Jurkat, Clone E6-1 (cell line): ENCODE data around the gene MME.
"Not testable (repeated sequence)": the region's sequence is repeated elsewhere in the genome, so short reads cannot be mapped to it uniquely, and the experiment has no call there.

Experiments
- DNase-seq: peaks from one replicate; pipeline ENCODE4 v3.0.0-alpha.2; 2011; ENCODE audit warnings: low read depth, low spot score
- H3K4me3 ChIP-seq: 2 replicates; pipeline ENCODE4 v1.5.1; 2011; ENCODE audit warnings: mild to moderate bottlenecking, low read length, control low read depth, moderate library complexity

The MME gene

DNA sequence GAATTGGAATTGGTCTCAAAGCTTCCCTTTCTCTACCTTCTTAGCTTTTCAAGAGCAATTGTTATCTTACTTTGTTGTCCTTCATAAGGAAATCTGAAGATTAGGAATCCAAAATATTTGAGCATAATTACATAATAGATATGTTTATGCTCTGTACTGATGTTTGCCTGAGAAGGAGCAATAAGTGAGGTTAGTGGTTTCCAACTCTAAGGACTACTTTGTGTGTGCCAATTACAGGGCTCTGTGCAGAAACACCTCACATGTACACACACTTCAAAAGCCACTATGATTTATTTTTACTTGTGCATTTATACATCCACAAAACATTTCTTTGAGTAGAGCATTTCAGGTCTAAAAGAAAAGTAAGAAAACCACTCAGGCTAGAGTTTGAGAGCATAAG lies 49.9 kb downstream of the MME start:
- H3K4me3 ChIP-seq = no peak overlapping the region
- DNase-seq = no peak

DNA sequence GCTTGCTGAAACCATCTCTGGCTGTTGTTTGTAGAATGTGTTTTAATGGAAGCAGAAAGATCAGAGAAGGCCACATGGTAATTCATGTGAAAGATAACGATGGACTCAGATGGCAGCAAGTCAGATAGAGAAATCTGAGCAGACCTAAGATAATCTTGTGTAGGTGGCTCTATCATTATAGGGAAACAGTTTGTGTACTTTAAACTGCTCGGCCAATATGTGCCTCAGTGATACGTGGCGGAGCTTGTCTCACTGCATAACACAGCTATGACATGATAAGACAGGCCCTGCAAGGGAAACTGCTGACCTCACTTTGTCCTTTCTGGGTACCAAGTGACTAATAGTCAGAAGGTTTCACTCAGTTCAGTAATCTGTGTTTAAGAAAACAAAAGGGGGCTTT lies 51.0 kb downstream of the MME start:
- no peak for DNase-seq

DNA sequence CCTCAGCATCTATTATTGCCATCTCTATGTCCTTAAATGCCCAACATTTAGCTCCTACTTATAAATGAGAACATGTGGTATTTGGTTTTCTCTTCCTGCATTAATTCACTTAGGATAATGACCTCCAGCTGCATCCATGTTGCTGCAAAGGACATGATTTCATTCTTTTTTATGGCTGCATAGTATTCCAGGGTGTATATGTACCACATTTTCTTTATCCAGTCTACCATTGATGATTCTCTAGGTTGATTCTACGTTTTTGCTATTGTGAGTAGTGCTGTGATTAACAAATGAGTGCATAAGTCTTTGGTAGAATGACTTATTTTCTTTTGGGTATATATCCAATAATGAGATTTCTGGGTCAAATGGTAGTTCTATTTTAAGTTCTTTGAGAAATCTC lies 54.2 kb downstream of the MME start:
- H3K4me3 ChIP-seq, DNase-seq: not testable (repeated sequence)

More for the DNA sequence above, 51.0 kb downstream of the MME start:
- H3K4me3 ChIP-seq = no peak overlapping the region

DNA sequence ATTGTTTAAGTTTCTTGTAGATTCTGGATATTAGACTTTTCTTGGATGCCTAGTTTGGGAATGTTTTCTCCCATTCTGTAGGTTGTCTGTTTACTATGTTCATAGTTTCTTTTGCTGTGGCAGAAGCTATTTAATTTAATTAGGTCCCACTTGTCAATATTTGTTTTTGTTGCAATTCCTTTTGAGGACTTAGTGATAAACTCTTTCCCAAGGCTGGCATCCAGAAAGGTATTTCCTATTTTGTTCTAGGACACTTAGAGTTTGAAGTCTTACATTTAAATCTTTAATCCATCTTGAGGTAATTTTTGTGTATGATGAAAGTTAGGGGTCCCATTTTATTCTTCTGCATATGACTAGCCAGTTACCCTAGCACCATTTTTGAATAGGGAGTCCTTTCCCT lies 54.9 kb downstream of the MME start:
- H3K4me3 ChIP-seq = no peak overlapping the region
- DNase-seq = no peak

DNA sequence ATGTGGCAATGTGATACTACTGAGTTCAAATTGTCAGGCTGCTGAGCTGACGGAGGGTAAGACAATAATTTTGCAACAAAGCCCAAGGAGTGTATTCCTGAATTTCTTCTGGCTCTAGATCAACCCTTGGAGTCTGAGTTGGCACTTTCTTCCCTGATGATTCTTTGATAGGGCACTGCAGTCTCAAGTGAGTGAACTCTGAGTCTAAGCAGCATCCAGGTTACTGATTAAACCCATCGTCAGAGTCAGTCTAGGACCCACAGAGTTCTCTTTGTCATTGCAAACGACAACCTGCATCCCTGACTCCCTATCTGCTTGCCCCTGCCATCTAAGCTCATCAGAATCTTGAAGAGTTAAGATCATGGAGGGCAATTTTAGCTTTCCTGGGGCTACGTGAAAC lies 58.6 kb downstream of the MME start:
- H3K4me3 ChIP-seq = no peak overlapping the region
- DNase-seq = no peak

DNA sequence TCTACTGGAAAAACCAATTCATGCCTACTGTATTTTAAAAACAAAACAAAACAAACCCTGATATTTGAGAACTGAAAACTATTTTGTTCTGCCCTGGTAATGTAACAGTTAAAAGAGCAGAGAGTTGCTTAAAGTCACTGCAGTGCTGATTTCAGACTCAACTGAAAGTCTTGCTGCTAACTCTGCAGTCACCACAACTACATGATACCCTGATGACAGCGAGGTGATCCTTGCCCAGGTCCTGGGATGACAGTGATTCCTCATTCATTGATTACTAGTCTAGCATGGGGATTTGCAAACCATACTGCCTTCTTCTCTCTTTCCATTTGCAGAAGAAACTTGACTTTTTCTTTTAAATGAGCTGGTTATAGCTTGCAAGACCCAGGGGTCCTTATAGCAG lies 67.5 kb downstream of the MME start:
- H3K4me3 ChIP-seq = no peak overlapping the region

DNA sequence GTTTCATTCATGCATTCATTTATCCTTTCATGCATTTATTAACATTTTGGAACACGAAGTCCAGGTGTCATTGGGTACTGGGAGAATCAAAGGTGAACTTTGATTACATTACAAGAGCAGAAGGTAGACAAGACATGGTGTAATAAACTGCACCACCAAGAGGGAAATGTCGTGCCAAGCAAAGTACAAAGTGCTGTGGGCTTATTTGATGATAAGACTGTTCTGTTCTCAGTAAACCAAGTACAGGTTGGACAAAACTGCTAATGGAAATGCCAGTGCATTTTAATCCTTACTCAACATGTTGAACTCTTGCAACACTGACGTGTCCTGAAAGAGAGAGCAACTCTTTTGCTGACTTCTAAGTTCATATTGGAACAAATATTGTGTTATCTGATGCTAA lies 69.4 kb downstream of the MME start:
- no peak overlapping the region for H3K4me3 ChIP-seq
- no peak for DNase-seq

More for the DNA sequence above, 67.5 kb downstream of the MME start:
- DNase-seq = no peak

DNA sequence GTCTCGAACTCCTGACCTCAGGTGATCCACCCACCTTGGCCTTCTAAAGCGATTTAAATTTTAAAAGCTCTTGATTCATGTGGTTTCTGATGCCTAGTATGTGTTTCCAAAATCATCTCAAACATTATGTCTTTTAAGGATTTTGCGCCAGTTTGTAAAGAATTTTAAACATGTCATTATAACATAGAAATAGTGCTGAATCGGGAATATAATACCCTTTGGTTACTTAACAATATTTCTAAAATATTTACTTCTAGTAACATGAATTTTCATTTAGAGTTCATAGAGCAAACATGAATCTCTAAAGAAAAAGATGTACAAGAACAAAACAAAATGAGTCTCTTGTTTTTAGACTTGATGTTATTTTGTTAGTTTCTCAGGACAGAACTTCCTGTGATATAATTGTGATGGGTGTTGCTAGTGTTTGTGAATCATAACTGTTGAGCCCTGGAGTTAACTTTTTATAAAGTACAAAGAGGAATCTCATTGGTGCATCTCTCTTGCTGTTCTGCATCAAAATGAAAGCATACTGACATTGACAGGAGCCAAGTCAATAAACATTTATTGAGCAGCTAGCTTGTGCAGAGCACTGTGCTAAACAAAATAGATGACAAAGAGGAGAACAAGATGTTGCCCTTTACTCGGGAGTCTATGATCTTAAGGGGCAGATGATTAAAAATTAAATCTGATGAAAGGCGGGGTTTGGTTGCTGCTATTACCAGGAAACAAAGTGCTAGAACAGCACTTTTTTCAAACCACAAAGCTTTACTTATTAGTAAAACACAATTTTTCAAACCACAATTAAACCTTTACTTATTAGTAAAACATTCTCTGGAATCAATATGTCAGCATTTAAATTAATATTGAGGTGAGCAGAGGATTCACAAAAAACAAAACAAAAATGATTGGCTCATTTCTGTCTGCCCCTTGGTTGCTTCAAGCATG lies 73.4 kb downstream of the MME start:
- DNase-seq = no peak
- no peak overlapping the region for H3K4me3 ChIP-seq

DNA sequence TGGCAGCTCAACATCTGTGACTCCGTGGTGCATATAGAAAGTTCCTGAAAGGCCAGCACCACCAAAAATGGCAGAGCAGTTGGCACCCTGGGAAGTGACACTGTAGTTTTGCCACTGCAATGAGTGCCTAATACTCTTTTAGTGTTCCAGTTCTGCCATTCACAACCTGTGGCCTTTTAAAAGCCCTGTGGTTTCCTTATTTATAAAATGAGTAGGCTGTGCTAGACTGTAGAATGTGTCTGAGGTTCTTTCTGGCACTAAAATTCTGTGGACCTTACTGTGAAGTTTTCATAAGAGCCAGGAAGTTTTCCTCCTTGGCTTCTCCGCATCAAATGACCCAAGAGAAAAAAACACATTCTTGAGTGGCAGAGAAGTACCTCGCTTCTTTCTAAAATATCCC lies 74.1 kb downstream of the MME start:
- no peak for DNase-seq
- no peak overlapping the region for H3K4me3 ChIP-seq

DNA sequence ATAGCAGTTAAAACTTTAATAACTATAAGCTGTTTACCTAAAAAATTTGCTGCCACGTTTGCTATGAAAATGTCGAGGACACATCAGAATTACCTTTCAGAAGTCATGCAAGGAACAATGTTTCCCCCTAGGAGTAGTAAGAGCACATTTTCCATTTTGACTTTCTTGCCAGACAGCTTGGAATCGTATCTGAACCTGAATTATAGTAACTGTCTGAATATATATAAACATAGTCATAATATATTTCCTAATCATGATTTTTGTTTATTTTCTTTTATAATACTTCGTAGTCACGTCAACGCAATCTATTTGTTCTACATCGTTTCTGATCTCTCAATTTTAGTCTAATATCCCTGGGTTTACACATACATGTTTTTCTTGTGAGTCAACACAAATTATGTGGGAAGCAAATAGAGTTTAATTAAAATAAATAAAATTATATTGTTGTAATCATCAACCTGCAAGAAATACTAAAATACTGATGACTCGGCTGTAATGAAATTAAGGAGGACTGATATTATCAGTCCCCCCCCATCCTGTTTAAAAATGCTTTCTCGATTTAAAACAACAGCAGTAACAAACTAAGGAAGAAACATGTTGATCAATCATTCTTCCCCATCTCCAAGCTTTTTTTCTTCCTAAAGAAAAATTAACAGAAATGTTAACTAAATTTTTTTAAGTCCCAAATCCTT lies 78.4 kb downstream of the MME start:
- no peak overlapping the region for H3K4me3 ChIP-seq
- no peak for DNase-seq

DNA sequence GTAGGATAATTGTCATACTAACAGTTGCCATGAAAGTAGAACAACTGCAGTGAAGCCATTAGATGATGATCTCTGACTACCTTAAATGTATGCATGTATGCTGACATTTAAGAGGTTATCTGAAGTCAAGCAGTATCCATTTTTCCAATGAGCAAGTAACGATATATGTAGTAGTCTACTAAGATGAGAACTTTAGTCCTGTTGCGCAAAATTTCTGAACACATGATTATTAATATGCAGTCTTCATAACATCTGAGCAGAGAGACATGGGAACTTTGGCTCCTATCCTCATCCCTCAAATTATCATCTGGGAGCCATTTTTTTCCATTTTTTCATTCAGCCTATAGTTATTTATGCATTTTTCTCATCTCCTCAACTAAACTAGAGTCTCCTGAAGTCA lies 79.2 kb downstream of the MME start:
- DNase-seq = no peak
- H3K4me3 ChIP-seq = no peak overlapping the region

DNA sequence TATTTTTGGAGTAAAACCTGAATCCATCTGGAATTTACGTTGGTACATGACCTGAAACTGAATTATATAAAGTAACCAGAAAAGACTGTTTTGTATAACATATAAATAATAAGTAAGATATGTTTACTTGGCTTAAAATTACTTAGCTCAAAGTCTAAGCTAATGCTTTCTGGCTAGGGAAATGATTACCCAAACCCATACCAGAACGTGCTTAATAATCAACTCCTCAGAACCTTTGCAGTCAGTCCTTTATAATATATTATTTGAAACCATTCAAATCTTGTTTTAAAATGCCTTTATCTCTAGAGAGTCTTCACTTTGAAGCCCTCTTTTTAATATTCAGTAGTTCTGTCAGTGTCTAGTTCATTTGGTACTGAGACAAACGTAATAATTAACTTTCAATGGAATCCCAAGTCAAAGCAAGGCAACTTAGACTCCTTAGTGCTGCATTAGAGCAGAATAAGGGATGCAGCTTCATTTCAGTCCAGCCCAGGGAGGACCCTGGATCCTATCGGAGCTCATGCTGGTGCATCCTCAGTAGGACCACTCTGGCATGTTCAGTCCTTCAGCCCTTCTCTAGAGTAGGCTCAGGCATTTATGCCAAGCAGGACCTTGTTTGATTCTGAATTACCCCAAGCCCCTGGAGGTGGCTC lies 81.6 kb downstream of the MME start:
- no peak for DNase-seq
- H3K4me3 ChIP-seq = no peak overlapping the region

DNA sequence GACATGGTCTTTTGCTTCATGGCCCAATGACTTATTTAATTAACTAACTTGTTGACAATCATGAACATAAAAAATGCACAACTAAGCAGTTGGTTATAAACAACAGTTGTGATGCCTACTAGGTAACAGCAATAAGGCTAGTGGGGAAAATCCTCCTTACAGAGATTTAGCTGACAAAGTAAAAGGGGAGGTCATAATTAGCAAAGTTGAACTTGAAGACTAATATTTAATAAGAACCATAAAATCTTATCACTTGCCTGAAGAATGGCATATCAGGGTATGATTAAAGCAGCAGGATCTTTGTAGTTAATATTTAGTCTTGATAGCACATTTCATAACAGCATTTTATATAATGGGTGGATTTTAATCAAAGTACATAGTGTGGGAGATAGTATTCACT lies 84.2 kb downstream of the MME start:
- no peak for DNase-seq
- H3K4me3 ChIP-seq = no peak overlapping the region

DNA sequence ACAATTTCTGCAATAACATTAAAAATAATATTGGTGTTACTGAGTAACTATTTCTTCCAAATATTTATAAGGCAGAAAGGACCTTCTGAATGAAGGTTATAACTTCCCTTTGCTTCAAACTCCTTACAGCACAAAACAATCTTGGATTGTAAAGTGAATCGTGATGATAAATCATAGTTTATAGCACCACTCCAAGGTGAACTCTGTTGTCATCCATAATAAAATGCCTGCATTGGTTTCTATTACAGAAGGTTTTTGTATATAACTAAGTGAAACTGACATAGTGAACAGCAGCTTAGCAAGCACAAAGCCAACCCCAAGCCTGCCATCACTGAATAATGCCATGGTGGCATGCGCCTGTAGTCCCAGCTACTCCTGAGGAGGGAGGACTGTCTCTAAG lies 86.3 kb downstream of the MME start:
- no peak for DNase-seq

DNA sequence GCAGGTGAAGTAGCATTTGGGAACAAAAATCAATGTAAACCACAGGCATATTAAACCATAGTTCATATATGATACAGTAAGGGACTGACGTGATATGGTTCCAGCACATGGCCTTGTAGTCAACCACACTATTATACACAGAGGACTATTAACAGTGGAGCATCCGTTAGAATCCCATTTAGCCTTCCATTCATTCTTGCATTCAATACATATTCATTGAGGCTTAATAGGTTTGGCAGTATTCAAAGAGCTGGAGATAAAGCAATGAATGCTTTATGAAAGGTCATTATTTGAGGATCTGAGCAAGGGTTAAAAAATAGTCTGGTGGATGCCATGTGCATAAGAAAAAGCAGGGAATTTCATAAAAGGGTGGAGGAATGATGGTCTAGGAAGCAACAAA lies 89.1 kb downstream of the MME start:
- H3K4me3 ChIP-seq = no peak overlapping the region
- no peak for DNase-seq

More for the DNA sequence above, 86.3 kb downstream of the MME start:
- no peak overlapping the region for H3K4me3 ChIP-seq

DNA sequence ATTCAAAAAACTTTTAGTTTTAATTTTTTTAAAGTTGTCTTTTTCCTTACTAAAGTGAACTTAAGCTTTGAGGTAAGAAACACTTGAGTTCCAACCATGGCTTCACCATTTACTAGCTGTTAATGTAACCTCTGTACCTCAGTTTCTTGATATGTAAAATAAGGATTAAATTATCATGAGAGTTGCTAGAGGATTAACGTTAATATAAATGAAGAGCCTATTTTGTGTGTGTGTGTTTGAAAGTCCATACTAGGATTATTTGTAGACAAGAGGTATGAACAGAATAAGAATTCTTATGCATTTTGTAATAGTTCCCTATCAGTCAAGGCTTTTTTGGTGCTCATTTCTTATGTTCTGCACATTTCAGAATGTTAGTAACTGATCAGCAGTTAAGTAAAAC lies 93.7 kb downstream of the MME start:
- DNase-seq = no peak
- H3K4me3 ChIP-seq = no peak overlapping the region

DNA sequence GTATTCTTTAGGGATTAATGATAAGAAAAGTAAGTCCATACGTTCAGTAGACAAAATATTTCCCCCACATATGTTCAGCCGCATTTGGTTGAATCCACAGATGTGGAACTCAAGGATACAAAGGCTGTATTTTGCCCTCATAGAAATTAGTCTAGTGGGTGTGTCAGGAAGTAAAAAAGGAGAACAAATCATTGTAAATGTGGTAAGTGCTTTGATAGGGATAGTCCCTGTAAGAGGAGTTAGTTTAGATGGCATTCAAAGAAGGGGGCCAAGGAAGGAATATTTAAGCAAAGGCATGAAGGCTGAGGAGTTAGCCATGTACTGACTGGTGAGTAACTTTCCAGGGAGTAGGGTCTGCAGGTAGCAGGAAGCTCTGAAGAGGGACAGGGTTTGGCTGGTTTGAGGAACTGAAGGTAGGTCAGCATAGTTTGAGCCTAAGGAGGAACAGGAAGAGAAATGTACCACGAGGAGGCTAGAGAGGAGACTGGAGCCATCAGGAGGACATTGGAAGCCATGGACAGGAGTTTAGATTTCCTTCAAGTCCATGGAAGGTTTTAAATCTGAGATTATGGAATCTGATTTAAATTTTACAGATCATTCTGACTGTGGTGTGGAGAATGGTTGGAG lies 98.8 kb downstream of the MME start:
- DNase-seq = no peak
- no peak overlapping the region for H3K4me3 ChIP-seq

DNA sequence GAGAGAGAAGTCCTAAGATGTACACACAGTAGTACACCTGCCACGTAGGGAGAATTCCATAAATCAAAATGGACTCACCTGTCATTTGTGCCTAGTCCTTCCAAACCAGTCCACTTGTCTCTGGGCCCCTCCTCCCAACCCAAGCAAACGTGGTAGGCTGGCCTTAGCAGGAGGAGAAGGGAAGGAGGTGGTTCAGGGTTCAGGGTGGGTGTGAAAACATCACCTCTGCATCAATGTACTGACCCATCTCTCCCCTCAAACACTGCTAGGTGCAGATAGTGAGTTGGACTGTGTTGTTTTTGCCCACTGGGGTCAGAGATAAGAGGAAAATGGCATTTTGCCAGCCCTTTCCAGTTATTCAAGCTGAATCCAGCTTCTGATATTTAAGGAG lies 99.3 kb downstream of the MME start:
- no peak for DNase-seq
- H3K4me3 ChIP-seq = no peak overlapping the region

DNA sequence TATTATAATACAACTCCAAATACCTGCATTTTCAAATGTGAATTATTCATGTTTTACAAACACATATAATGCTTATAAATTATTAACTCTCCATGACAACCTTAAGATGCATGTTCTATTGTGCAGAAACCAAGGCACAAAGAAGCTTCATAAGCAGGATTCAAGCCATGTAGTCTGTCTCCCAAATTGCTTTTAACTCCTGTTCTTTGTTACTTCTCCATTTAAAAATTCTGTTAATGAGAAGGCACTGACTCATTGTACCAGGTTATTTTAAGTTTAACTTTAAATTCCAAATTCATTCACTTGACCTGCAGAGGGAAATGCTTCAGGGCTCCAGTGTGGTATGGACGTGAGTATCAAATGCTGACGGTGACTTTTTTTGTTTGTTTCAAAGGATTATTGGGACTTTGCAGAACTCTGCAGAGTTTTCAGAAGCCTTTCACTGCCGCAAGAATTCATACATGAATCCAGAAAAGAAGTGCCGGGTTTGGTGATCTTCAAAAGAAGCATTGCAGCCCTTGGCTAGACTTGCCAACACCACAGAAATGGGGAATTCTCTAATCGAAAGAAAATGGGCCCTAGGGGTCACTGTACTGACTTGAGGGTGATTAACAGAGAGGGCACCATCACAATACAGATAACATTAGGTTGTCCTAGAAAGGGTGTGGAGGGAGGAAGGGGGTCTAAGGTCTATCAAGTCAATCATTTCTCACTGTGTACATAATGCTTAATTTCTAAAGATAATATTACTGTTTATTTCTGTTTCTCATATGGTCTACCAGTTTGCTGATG lies 100.0 kb downstream of the MME start:
- no peak for DNase-seq
- no peak overlapping the region for H3K4me3 ChIP-seq
